H9 (cell line): Measurements from ENCODE around the gene FADS2. TPM values are rescaled to one million over a fixed set of nuclear protein-coding genes. Genes with fewer than 3 reads are reported as not detected.

Experiments used
- DNase-seq: peaks from one replicate; pipeline ENCODE4 v3.0.0-alpha.2; 2017
- H2AFZ ChIP-seq: one replicate; pipeline ENCODE4 v1.6.1; 2013; ENCODE audit warnings: mild to moderate bottlenecking, low read length, control low read depth, moderate library complexity
- H2AK5ac ChIP-seq: 2 replicates; pipeline ENCODE4 v1.6.1; 2013; ENCODE audit warnings: low read length, control low read depth, mixed read lengths; ENCODE audit not compliant: insufficient read length
- H2BK120ac ChIP-seq: one replicate; pipeline ENCODE4 v1.6.1; 2013; ENCODE audit warnings: low read depth, mild to moderate bottlenecking, low read length, control low read depth, inconsistent platforms; ENCODE audit not compliant: poor library complexity, severe bottlenecking
- H2BK12ac ChIP-seq: 2 replicates; pipeline ENCODE4 v1.6.1; 2013; ENCODE audit warnings: low read length, control low read depth, mixed read lengths, low read depth; ENCODE audit not compliant: insufficient read length
- H2BK15ac ChIP-seq: 2 replicates; pipeline ENCODE4 v1.6.1; 2013; ENCODE audit warnings: low read depth, low read length, control low read depth
- H2BK20ac ChIP-seq: one replicate; pipeline ENCODE4 v1.6.1; 2013; ENCODE audit warnings: low read depth, mild to moderate bottlenecking, low read length, control low read depth, inconsistent platforms; ENCODE audit not compliant: poor library complexity, severe bottlenecking
- H2BK5ac ChIP-seq: 2 replicates; pipeline ENCODE4 v1.6.1; 2013; ENCODE audit warnings: low read length, control low read depth, mixed read lengths; ENCODE audit not compliant: insufficient read length
- H3K14ac ChIP-seq: 2 replicates; pipeline ENCODE4 v1.6.1; 2013; ENCODE audit warnings: low read length, control low read depth; ENCODE audit not compliant: insufficient read depth
- H3K18ac ChIP-seq: 2 replicates; pipeline ENCODE4 v1.6.1; 2013; ENCODE audit warnings: low read depth, mild to moderate bottlenecking, mixed read lengths, low read length, control low read depth; ENCODE audit not compliant: insufficient read length
- H3K23ac ChIP-seq: 2 replicates; pipeline ENCODE4 v1.6.1; 2013; ENCODE audit warnings: low read length, control low read depth, mixed read lengths, low read depth; ENCODE audit not compliant: insufficient read length
- H3K23me2 ChIP-seq: 2 replicates; pipeline ENCODE4 v1.6.1; 2013; ENCODE audit warnings: low read depth, mild to moderate bottlenecking, mixed read lengths, low read length, control low read depth; ENCODE audit not compliant: insufficient read length, poor library complexity, severe bottlenecking
- H3K27ac ChIP-seq: 2 replicates; pipeline ENCODE4 v1.5.1; 2013; ENCODE audit warnings: low read length, control low read depth, mixed read lengths, low read depth; ENCODE audit not compliant: insufficient read length
- H3K27me3 ChIP-seq: 2 replicates; pipeline ENCODE4 v1.6.1; 2013; ENCODE audit warnings: low read length, control low read depth, inconsistent platforms; ENCODE audit not compliant: insufficient read depth
- H3K4ac ChIP-seq: 2 replicates; pipeline ENCODE4 v1.6.1; 2013; ENCODE audit warnings: low read depth, mild to moderate bottlenecking, control low read depth, inconsistent platforms, low read length, moderate library complexity
- H3K4me1 ChIP-seq: 2 replicates; pipeline ENCODE4 v1.6.1; 2013; ENCODE audit warnings: low read length, control low read depth, inconsistent platforms; ENCODE audit not compliant: insufficient read depth
- H3K4me2 ChIP-seq: 2 replicates; pipeline ENCODE4 v1.6.1; 2013; ENCODE audit warnings: low read length, control low read depth, mixed read lengths; ENCODE audit not compliant: insufficient read length, insufficient read depth
- H3K56ac ChIP-seq: 2 replicates; pipeline ENCODE4 v1.6.1; 2013; ENCODE audit warnings: low read depth, mild to moderate bottlenecking, mixed read lengths, low read length, control low read depth; ENCODE audit not compliant: insufficient read length
- H3K79me1 ChIP-seq: 2 replicates; pipeline ENCODE4 v1.6.1; 2013; ENCODE audit warnings: low read depth, mild to moderate bottlenecking, moderate library complexity, low read length, control low read depth, inconsistent platforms; ENCODE audit not compliant: insufficient read depth, poor library complexity, severe bottlenecking
- H3K79me2 ChIP-seq: 2 replicates; pipeline ENCODE4 v1.6.1; 2013; ENCODE audit warnings: low read length, control low read depth, inconsistent platforms; ENCODE audit not compliant: insufficient read depth
- H3K9ac ChIP-seq: 2 replicates; pipeline ENCODE4 v1.6.1; 2013; ENCODE audit warnings: low read length, control low read depth, mixed read lengths; ENCODE audit not compliant: insufficient read length; ENCODE audit errors: extremely low read depth
- H3K9me3 ChIP-seq: one replicate; pipeline ENCODE4 v1.6.1; 2013; ENCODE audit warnings: low read depth, low read length, inconsistent platforms; ENCODE audit not compliant: control insufficient read depth
- H3T11ph ChIP-seq: one replicate; pipeline ENCODE4 v1.6.1; 2013; ENCODE audit warnings: mild to moderate bottlenecking, low read length, control low read depth, inconsistent platforms
- H4K20me1 ChIP-seq: one replicate; pipeline ENCODE4 v1.6.1; 2013; ENCODE audit not compliant: control insufficient read depth, insufficient read length, insufficient read depth
- H4K5ac ChIP-seq: 2 replicates; pipeline ENCODE4 v1.6.1; 2013; ENCODE audit warnings: low read depth, mild to moderate bottlenecking, mixed read lengths, low read length, control low read depth; ENCODE audit not compliant: insufficient read length
- H4K8ac ChIP-seq: replicated peaks from 2 replicates; pipeline ENCODE4 v1.6.1; 2013; ENCODE audit warnings: low read length, control low read depth, mixed read lengths, low read depth; ENCODE audit not compliant: insufficient read length
- H4K91ac ChIP-seq: 2 replicates; pipeline ENCODE4 v1.6.1; 2013; ENCODE audit warnings: low read depth, mild to moderate bottlenecking, moderate library complexity, mixed read lengths, low read length, control low read depth; ENCODE audit not compliant: insufficient read length
- H3K27ac Mint-ChIP-seq, 3 experiments: 2 replicates in 2 of 3; 3 replicates in 1 of 3; pipeline ENCODE4 v1.8.0; 2020 to 2021; ENCODE audit warnings: mixed read lengths in 3 of 3, mild to moderate bottlenecking in 1 of 3, moderate library complexity in 1 of 3
- H3K27me3 Mint-ChIP-seq: 2 replicates; pipeline ENCODE4 v1.8.0; 2021; ENCODE audit warnings: low read depth, mild to moderate bottlenecking, moderate library complexity, mixed read lengths
- H3K36me3 Mint-ChIP-seq, 3 experiments: 2 replicates in 2 of 3; 3 replicates in 1 of 3; pipeline ENCODE4 v1.8.0; 2020 to 2021; ENCODE audit warnings: low read depth in 3 of 3, mixed read lengths in 3 of 3; ENCODE audit not compliant: insufficient read depth in 1 of 3
- H3K4me1 Mint-ChIP-seq, 2 experiments: 2 replicates each; pipeline ENCODE4 v1.8.0; 2020; ENCODE audit warnings: mixed read lengths in 2 of 2
- H3K4me3 Mint-ChIP-seq, 2 experiments: 2 replicates in 1 of 2; 3 replicates in 1 of 2; pipeline ENCODE4 v1.8.0; 2020 to 2021; ENCODE audit warnings: mild to moderate bottlenecking in 2 of 2, mixed read lengths in 2 of 2, moderate library complexity in 1 of 2
- H3K9me3 Mint-ChIP-seq, 2 experiments: 2 replicates in 1 of 2; 3 replicates in 1 of 2; pipeline ENCODE4 v1.8.0; 2020; ENCODE audit warnings: mild to moderate bottlenecking in 2 of 2, mixed read lengths in 2 of 2, moderate library complexity in 1 of 2
- WGBS: extraction: QIAGEN DNeasy Blood & Tissue Kit; methylation state at CpG from one replicate; pipeline ENCODE4 v1.1.7; 2013; ENCODE audit warnings: missing lambda C conversion rate, low lambda C conversion rate, mixed read lengths; ENCODE audit not compliant: insufficient read length; ENCODE audit errors: extremely low coverage; 5-methylcytosine and 5-hydroxymethylcytosine counted together
- total RNA-seq: library from RNA; stranded (reverse); gene quantifications from 2 replicates; pipeline ENCODE4 v1.2.1, GENCODE V29; 2021
- TF ChIP-seq, protein P1 (sequence below): fragments of 200-600 bp; sonication (generic); conservative IDR thresholded peaks from 3 replicates; pipeline ENCODE4 v1.8.0; 2021; ENCODE audit warnings: antibody characterized with exemption, mild to moderate bottlenecking

FADS2 gene
- total RNA-seq, 1 experiment from 2014 or later: 322 TPM

DNA sequence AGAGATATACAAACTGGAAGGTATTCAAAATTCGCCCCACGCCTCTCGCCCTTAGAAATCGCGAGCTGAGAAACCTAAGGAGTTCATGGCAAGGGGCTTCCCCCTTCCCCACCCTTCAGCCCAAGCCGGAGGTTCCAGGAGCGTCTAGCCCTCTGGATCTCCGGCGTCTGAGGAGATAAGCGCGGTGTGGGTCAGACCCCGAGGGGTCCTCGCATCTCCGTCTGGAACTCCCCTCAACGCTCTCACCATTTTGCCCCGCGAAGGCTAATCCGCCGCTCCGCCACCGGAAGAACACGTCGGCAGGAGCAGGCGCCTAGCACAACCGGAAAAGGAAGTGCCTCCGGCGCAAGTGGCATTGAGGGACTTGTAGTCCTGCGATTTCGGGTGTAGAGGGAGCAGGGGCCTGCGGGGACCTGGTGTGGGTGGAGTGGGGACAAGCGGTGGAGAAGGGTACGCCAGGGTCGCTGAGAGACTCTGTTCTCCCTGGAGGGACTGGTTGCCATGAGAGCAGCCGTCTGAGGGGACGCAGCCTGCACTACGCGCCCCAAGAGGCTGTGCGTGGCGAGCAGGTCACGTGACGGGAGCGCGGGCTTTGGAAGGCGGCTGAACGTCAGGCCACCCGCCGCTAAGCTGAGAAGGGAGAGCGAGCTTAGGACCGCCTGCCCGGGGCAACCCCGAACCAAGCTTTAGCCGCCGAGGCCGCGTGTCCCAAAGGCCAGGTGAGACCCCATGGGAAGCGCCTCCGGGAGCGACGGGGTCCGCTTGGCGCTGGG is 35.6 kb upstream of the FADS2 start, which contains the start of the genes FEN1 and TMEM258:
FEN1 (plus strand) TSS at position 602 of the 773 bp plus-strand sequence. CDS start 2,451 bp downstream, outside the sequence.
TMEM258 (minus strand) TSS at position 290 of the 773 bp plus-strand sequence; CDS start at position 249, 41 bp downstream.
- TF ChIP-seq, protein P1, sequence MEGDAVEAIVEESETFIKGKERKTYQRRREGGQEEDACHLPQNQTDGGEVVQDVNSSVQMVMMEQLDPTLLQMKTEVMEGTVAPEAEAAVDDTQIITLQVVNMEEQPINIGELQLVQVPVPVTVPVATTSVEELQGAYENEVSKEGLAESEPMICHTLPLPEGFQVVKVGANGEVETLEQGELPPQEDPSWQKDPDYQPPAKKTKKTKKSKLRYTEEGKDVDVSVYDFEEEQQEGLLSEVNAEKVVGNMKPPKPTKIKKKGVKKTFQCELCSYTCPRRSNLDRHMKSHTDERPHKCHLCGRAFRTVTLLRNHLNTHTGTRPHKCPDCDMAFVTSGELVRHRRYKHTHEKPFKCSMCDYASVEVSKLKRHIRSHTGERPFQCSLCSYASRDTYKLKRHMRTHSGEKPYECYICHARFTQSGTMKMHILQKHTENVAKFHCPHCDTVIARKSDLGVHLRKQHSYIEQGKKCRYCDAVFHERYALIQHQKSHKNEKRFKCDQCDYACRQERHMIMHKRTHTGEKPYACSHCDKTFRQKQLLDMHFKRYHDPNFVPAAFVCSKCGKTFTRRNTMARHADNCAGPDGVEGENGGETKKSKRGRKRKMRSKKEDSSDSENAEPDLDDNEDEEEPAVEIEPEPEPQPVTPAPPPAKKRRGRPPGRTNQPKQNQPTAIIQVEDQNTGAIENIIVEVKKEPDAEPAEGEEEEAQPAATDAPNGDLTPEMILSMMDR: no peak
- peak within 1 kb of the TSS; percentile 78 for H3K4me2 ChIP-seq
- H3K27me3 ChIP-seq: no peaks in the 10 kb centered on the region
- H3K4ac ChIP-seq: peak within 1 kb of the TSS; percentile 18; the same call in 1 of the 2 replicates
- H4K5ac ChIP-seq: peak within 1 kb of the TSS; percentile 2
- H3K36me3 Mint-ChIP-seq: peaks cover 34 to 67% (median 63%) of the 10 kb centered on the region in 3 experiments
- peaks cover 3% of the 10 kb centered on the region for H3K23me2 ChIP-seq
- no CpG with 5 or more reads among the region's 61 CpGs for WGBS
- peak within 1 kb of the TSS; percentile 74 for H2BK120ac ChIP-seq
- H3K4me1 Mint-ChIP-seq: peaks cover 20 to 26% of the 10 kb centered on the region in 2 experiments
- H3K9me3 Mint-ChIP-seq: no peaks in the 10 kb centered on the region
- no peaks in the 10 kb centered on the region for H3K9me3 ChIP-seq
- H3K79me2 ChIP-seq: peaks cover 16% of the 10 kb centered on the region; the same call in 1 of the 2 replicates
- H3K4me1 ChIP-seq: no peaks in the 10 kb centered on the region
- no peak within 1 kb of the TSS for H3K23ac ChIP-seq
- no peaks in the 10 kb centered on the region; the same call in 1 of the 2 replicates for H3K27me3 Mint-ChIP-seq
- peak within 1 kb of the TSS; percentile 98 for H3K18ac ChIP-seq
- peak within 1 kb of the TSS; percentile 85 for H3K9ac ChIP-seq
- H3K27ac ChIP-seq: peak within 1 kb of the TSS; percentile 26
- H3K14ac ChIP-seq: peak within 1 kb of the TSS; percentile 98
- H4K8ac ChIP-seq: no peak within 1 kb of the TSS
- DNase-seq: peak; percentile 93
- H3T11ph ChIP-seq: no peak within 1 kb of the TSS
- no peak within 1 kb of the TSS for H2BK12ac ChIP-seq
- H4K91ac ChIP-seq: no peak within 1 kb of the TSS
- peak within 1 kb of the TSS; percentile 100 for H3K27ac Mint-ChIP-seq
- H2BK20ac ChIP-seq: no peak within 1 kb of the TSS
- no peak within 1 kb of the TSS for H2BK15ac ChIP-seq
- peak within 1 kb of the TSS; percentile 1 for H3K56ac ChIP-seq
- peak within 1 kb of the TSS; percentile 95 to 98 for H3K4me3 Mint-ChIP-seq
- no peak within 1 kb of the TSS for H2AFZ ChIP-seq
- peak within 1 kb of the TSS; percentile 84 for H2BK5ac ChIP-seq
- H4K20me1 ChIP-seq: peaks cover 2% of the 10 kb centered on the region
- peaks cover 5% of the 10 kb centered on the region for H3K79me1 ChIP-seq
- no peak within 1 kb of the TSS for H2AK5ac ChIP-seq
